ENCODE results near the gene CBLC.

CBLC gene

DNA sequence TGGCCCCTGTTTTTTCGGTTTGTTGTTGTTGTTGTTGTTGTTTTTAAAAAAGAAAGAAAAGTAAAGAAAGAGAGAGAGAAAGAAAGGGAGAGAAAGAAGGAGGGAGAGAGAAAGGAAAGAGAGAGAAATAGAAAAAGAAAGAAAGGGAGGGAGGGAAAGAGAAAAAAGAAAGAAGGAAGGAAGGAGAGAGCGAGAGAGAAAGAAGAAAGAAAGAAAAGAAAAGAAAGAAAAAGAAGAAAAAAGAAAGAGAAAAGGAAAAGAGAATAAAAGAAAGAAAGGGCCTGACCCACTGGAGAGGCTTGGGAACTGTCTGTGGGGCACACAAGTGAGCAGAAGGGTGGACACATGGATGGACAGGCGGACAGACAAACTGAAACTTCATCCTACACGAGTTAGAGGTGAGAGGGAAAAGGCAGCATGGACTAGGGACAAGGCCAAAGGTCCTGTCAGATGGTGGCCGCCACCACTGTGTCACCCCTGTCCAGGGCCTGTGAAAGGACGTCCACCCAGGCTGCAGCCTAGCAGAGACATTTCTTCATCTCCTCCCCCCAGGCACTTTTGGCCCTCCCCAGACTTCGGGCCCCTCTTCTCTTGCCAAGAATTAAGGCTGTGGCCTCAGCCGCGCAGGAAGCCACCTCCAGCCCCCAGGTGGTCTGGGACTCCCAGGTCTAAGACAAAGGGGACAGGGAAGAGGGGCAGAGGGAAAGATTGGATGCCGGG is 22.1 kb downstream of the CBLC start:
- DNase-seq (ENCODE audit: low read depth, low spot score) = no peak

DNA sequence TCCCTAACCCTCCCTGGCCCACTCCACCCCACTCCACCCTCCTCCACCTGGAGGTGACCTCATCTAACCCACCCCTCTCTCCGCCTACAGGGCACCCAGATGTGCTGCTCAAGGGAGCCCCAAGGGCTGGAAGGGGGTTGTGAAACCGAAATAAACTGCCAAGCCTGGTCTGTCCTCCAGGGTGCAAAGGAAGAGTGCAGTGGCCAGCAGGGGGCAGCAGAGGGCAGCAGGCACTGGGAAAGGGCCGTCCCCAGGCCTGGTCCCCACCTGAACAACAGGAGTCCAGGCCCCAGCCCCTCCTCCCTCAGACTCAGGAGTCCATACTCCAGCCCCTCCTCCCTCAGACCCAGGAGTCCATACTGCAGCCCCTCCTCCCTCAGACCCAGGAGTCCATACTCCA is 22.8 kb downstream of the CBLC start:
- peak; percentile 59 for DNase-seq (ENCODE audit: low read depth, low spot score)

DNA sequence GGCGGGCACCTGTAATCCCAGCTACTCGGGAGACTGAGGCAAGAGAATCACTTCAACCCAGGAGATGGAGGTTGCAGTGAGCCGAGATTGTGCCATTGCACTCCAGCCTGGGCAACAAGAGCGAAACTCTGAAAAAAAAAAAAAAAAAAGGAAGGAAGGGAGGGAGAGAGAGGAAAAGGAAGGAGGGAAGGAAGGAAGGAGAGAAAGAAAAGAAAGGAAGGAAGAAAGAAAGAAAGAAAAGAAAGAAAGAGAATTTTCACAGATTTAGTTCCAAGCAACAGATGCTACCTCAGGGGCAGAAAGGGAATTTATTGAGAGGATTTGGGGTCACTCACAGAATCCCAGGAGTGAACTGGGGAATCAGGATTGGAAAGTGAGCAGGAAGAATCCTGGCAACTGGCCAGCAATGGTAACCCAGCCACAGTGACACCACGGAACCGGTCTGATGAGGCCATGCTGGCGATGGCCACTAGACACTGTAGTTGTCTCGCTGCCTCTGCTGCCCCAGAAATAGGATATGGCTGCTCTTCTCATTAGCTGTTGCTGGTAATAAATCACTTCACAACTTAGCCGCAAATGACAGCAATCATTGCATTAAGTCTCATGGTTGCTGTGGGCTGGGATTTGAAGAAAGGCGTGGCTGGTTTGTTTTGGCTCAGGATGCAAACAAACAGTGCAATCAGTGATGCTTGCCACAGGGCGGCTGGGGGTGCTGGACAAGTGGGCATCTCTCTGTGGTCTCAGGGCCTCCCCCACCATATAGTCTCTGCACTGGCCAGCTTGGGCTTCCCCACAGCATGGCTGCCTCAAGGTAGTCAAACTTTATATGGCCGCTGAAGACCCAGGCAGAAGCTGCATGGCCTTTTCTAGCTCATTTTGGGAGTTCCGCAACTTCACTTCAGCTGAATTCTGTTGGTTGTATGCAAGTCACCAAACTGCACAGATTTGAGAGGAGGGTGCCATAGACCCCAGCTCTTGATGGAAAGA is 26.0 kb downstream of the CBLC start:
- DNase-seq (ENCODE audit: low read depth, low spot score) = no peak

DNA sequence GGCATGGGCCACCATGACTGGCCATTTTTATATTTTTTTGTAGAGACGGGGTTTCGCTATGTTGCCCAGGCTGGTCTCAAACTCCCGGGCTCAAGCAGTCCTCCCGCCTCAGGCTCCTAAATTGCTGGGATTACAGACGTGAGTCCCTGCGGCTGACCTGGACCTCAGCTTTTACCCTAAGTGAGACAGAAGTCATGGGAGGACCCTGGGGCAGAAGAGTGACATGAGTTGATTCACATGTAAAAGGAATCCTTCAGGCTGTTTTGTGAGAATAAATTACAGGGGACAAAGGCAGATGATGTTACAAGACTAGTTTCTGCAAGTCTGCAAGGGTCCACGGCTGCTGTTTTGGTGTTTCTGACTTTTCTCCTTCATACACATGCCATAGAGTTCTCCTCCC is 28.6 kb downstream of the CBLC start:
- DNase-seq (ENCODE audit: low read depth, low spot score) = no peak

DNA sequence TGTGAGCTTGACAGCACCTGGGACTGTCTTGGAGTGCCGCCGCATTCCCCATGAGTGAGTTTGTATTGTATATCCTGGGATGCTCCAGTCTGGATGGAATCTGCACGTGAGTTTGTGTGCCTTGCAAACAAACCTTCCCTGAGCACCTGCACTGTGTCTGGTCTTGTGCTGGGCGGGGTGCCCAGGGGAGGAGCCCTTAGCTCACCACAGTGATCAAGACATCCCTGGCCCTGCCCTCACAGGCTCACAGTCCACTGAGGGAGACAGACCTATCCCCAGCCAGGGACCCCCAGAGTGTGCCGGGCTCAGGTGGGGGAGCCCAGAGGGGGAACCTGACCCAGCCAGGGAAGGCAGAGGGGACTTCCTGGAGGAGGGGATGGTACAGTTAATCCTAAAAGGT is 29.5 kb downstream of the CBLC start:
- DNase-seq (ENCODE audit: low read depth, low spot score) = no peak

DNA sequence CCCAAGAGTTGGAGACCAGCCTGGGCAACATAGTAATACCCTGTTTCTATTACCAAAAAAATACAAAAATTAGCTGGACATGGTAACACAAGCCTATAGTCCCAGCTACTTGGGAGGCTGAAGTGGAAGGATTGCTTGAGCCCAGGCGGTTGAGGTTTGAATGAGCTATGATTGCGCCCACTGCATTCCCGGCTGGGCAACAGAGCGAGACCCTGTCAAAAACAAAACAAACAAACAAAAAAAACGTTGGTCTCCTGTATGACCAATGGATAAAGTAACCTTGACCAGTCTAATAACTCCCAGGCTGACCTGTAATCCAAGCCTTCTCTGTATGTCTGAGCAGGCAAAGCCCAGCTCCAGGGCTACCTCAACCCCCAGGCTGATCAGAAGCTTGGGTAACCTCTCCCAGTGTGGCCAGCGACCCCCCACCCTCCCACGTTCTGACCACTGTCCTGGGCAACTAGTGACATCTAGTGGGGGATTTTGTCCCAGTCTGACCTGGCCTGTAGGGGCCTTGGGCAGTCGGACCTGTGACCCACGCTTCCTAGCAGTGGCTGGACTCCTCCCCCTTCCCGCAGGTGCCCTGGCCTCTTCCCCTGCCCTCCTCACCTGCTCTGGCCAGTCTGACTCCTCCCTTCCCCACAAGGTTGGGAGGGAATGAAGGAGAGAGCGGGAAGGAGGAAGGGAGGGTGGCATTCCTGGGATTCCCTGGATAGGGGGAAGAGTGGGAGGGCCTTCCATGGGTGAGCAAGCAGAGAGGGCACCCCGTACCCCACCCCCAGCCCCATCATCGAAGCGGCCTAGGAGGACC is 30.2 kb downstream of the CBLC start:
- DNase-seq (ENCODE audit: low read depth, low spot score) = peak; percentile 98

DNA sequence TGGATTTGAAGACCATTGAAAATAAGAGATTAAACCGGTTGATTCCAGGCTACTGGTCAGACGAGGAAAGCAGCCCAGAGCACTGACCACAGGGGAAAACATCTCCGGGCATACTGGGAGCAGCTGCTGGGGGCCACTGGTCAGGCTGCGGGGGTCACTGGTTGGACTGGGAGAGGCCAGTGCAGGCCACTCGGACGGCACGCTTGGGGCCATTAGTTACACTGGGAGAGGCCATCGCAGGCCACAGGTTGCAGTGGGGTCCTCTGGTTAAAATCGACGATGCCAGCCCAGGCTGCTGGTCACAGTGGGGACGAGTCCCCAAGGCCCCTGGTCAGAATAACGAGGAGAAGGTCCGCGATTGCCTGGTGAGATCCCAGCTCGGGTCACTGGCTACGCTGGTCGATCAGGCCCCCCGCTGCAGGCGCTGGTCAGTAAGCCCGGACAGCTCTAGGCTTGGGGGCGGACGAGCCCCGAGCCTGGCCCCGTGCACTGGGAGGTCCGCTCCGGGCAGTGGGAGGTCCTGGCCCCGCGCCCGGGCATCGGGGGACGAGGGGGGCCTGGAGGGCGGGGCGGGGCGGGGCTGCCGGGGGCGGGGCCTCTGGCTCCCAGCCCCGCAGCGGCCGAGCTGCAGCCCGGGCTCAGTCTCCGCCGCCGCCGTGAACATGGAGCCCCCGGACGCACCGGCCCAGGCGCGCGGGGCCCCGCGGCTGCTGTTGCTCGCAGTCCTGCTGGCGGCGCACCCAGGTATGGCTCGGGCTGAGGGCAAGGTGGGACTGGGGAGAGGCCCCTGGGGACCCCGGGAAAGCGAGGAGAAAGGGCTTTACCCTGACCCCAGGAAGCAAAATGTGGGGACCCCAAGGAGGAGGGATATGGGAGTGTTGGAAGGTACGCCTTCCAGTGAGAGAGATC is 31.0 kb downstream of the CBLC start, which contains the start of gene BCAM:
BCAM (plus strand) TSS at position 641 of the 909 bp plus-strand sequence; CDS start at position 663, 22 bp downstream.
- DNase-seq (ENCODE audit: low read depth, low spot score) = no peak

DNA sequence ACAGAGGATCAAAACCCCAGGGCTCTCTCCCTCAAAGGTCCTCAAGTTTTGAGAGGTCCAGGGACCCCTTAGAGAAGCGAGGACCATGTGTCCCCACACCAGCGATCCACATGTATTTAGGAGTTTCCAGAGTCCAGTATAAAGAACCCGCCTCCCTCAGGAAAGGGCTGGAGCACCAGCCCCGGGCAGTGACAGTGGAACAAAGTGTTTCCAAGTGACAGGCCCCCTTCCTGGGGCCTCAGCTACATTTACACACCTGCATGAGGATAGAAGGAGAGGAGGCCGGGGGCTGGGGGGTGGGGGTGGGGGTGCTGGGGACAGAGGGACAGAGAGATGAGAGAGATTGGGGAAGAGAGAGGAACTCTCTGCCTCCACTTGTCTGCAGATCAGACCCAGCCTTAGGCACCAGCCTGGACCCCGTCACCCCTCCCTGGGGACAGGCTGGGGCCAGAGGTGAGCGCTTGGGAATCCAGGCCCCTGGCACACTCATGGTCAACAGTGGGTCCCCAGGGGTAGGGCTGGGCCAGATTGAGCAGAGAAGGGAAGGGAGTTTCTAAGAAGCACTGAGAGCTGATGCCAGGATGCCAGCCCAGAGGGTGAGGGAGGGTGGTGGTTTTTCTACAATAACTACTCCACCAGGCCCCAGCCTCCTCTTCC is 32.0 kb downstream of the CBLC start:
- DNase-seq (ENCODE audit: low read depth, low spot score) = no peak

DNA sequence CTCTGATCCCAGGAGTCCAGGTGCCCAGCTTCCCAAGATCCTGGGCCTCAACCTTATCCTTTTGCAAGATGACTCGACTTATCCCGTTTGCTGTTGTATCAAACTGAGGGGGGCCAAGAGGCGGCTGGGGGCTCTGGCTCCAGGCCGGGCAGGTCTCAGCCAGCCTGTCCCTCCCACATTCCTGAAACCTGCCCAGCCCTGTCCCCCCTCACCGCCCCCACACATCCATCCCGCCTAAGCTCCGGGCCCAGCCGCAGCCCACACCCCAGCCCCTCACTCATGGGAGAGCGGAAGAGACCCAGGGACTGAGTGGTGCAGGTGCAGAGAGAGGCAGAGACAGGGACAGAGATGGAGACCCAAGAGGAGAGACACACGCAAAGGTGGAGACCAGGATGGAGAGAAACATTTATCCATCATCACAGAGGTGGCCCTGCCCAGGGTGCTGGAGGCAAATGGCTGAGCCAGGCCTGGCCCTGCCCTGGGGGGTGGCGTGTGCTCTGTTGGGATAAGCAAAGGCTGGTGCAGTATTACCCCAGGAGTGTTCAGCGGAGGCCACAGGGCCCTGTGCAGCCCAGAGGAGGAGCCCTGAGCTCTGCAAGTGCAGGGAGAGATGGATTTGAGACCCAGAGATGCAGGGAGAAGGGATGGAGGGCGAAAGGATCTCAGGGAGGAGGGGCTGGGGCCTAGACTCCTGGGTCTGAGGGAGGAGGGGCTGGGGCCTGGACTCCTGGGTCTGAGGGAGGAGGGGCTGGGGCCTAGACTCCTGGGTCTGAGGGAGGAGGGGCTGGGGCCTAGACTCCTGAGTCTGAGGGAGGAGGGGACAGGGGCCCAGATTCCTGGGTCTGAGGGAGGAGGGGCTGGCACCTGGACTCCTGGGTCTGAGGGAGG is 32.8 kb downstream of the CBLC start:
- DNase-seq (ENCODE audit: low read depth, low spot score) = no peak

DNA sequence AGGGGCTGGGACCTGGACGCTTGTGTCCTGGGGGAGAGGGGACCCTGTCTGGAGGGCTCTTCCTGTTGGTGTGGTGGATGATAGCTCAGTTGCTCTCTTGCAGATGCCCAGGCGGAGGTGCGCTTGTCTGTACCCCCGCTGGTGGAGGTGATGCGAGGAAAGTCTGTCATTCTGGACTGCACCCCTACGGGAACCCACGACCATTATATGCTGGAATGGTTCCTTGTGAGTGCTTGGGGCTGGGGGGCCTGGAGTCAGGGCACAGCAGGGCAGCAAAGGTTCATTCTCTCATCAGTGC is 33.4 kb downstream of the CBLC start:
- DNase-seq (ENCODE audit: low read depth, low spot score) = no peak

DNA sequence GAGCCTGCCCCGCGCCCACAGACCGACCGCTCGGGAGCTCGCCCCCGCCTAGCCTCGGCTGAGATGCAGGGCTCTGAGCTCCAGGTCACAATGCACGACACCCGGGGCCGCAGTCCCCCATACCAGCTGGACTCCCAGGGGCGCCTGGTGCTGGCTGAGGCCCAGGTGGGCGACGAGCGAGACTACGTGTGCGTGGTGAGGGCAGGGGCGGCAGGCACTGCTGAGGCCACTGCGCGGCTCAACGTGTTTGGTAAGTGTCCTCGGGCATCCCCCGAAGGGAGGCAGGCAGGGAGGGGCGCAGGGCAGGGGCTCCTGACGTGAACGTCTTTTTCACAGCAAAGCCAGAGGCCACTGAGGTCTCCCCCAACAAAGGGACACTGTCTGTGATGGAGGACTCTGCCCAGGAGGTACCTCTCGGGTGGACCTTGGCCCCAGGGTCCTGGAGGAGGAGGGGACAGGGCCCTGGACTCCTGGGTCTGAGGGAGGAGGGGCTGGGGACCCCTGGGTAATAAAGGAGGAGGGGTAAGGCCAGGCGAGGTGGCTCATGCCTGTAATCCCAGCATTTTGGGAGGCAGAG is 34.5 kb downstream of the CBLC start:
- no peak for DNase-seq (ENCODE audit: low read depth, low spot score)

DNA sequence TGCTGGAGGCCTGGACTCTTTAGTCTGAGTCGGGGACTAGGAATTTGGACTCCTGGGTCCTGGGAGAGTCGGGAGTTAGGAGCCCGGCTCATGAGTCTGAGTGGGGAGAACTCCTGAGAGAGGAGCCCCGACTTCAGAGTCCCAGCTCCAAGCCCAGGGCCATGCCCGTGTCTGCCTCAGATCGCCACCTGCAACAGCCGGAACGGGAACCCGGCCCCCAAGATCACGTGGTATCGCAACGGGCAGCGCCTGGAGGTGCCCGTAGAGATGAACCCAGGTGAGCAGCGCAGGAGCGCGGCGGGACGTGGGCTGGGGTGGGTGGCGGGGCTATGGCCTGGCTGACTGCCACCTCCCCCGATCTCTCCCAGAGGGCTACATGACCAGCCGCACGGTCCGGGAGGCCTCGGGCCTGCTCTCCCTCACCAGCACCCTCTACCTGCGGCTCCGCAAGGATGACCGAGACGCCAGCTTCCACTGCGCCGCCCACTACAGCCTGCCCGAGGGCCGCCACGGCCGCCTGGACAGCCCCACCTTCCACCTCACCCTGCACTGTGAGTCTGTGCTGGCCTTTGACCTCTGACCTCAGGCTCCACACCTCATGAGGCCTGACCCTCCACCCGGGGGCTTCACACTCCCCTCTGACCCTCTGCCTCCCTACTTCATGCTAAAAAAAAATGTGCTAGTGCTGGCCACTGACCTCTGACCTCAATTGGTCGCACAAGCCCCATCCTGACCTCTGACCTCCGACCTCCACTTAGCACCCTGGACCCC is 35.6 kb downstream of the CBLC start:
- no peak for DNase-seq (ENCODE audit: low read depth, low spot score)

DNA sequence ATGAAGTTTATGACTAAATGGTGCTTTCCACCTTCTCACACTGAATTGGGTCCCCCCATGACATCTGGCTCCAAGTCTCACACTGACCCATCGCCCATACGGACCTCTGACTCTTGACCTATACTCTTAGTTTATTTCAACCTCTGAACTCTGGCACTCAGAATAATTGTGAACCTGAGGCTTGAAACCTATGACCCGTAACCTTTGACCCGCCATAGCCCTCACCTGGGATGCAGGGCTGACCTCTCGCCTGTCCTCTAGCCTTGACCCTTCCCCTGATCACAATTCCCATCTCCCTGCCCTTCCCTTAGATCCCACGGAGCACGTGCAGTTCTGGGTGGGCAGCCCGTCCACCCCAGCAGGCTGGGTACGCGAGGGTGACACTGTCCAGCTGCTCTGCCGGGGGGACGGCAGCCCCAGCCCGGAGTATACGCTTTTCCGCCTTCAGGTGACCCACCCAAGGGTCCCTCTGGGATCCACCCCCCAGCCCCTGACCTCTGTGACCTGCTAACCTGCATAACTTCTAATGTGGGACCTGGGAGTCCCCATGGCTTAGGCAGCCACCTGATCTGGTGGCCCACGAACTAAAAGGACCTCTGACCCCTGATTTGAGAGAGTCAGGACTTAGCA is 36.3 kb downstream of the CBLC start:
- no peak for DNase-seq (ENCODE audit: low read depth, low spot score)

DNA sequence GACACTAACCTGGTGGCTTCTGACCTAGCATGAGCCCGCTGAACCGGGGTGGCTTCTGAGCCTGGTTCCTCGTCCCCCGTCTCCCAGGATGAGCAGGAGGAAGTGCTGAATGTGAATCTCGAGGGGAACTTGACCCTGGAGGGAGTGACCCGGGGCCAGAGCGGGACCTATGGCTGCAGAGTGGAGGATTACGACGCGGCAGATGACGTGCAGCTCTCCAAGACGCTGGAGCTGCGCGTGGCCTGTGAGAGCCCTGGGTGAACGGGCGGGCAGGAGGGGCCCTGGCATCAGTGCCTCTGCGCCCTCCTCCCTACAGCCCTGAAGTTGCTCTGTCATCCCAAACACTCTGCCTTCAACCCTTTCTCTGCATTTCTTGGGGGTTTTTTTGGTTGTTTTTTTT is 36.8 kb downstream of the CBLC start:
- DNase-seq (ENCODE audit: low read depth, low spot score) = no peak

DNA sequence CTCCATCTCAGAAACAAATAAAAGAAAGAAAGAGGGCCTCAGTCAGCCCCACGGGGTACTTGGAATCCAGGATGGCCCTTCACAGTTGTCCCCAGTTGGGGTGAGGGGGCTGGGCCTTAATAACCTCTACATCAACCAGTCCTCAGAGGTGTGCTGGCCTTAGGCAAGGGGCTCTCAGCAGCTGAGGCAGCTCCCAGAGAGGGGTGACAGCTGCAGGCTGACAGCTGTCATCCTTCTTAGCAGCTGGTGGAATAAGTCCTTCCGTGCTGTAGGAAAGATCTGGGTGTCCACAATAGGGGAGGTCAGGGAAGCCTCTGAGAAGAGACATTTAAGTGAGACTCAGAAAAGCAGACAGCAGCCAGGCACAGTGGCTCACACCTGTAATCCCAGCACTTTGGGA is 38.6 kb downstream of the CBLC start:
- DNase-seq (ENCODE audit: low read depth, low spot score) = no peak

DNA sequence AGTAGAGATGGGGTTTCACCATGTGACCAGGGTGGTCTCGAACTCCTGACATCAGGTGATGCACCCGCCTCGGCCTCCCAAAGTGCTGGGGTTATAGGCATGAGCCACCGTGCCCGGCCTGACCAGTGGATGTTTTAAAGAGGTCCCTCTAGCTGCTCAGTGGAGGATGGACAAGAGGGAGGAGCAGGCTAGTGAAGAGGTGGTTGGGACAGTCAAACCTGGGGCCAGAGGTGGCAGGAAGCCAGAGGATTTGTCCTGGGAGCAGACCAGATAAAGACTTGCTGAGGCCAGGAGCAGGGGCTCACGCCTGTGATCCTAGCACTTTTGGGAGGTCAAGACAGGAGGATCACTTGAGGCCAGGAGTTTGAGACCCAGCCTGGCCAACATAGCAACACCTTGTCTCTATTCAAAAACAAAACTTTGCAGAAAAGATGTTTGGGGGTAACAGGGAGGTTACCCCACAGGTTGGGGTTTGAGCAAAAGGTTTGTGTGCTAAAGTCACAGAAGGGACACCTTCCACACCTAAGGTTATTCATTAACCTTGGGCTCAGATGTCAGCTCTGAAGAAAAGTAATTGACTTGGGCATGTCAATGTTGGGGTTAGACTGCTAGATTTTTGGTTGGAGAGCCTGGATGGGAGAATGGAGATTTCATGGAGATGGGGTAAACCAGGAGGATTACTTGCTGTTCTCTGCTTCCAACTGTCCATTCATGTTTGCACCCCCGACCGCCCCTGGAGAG is 40.2 kb downstream of the CBLC start:
- no peak for DNase-seq (ENCODE audit: low read depth, low spot score)

DNA sequence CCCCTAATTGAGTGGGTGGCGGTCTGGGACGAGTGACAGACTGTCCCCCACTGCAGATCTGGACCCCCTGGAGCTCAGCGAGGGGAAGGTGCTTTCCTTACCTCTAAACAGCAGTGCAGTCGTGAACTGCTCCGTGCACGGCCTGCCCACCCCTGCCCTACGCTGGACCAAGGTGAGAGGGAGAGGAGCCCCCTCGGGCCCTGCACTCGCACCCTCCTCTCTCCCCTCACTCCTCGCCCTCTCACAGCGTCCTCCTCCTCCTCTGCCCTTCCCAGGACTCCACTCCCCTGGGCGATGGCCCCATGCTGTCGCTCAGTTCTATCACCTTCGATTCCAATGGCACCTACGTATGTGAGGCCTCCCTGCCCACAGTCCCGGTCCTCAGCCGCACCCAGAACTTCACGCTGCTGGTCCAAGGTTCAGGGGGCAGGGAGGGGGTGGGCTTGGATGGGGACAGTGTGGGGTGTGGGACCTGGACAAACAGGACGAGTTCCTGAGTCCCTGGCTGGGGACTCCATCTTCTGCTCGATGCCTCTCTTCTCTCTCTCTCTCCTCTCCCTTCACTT is 40.9 kb downstream of the CBLC start:
- no peak for DNase-seq (ENCODE audit: low read depth, low spot score)
